SIG-M5 treated with dmso at 0.1 percent for 504 hours (cell line): ENCODE measurements around the gene PTPN3.
A peak's percentile ranks its signal among the peaks of the same experiment; 100 is the strongest.

Source experiments
- DNase-seq: peaks from one replicate; lab custom pipeline; 2025; ENCODE audit not compliant: unreplicated experiment; lab: John Stamatoyannopoulos, UW

The PTPN3 gene

GRCh38 chr9:109507421-109507838, 9.3 kb upstream of the PTPN3 start:
- DNase-seq: peak; percentile 24

- peak; percentile 32 for DNase-seq
Observed at GRCh38 chr9:109506097-109506712, 8.1 kb upstream of the PTPN3 start.

GRCh38 chr9:109504689-109505088, 6.6 kb upstream of the PTPN3 start:
- DNase-seq: no peak

GRCh38 chr9:109500421-109500974, 2.4 kb upstream of the PTPN3 start:
- no peak for DNase-seq

GRCh38 chr9:109499631-109500410, 1.7 kb upstream of the PTPN3 start:
- no peak for DNase-seq

GRCh38 chr9:109499093-109499630, 1.1 kb upstream of the PTPN3 start:
- no peak for DNase-seq

GRCh38 chr9:109497226-109498153, 617 bp downstream of the PTPN3 start:
- DNase-seq: no peak

GRCh38 chr9:109496841-109497225, 1.3 kb downstream of the PTPN3 start:
- DNase-seq: no peak

- DNase-seq: no peak
Observed at GRCh38 chr9:109496218-109496617, 1.9 kb downstream of the PTPN3 start.

GRCh38 chr9:109493648-109494047, 4.5 kb downstream of the PTPN3 start:
- DNase-seq: no peak

- no peak for DNase-seq
Observed at GRCh38 chr9:109491590-109491989, 6.5 kb downstream of the PTPN3 start.

GRCh38 chr9:109488791-109489492, 9.2 kb downstream of the PTPN3 start:
- DNase-seq: no peak

GRCh38 chr9:109488351-109488750, 9.8 kb downstream of the PTPN3 start:
- DNase-seq: no peak

- no peak for DNase-seq
Observed at GRCh38 chr9:109487247-109487646, 10.9 kb downstream of the PTPN3 start.

- no peak for DNase-seq
Observed at GRCh38 chr9:109483744-109484429, 14.2 kb downstream of the PTPN3 start.

- no peak for DNase-seq
Observed at GRCh38 chr9:109482391-109482916, 15.7 kb downstream of the PTPN3 start.

- DNase-seq: no peak
Observed at GRCh38 chr9:109481856-109482255, 16.3 kb downstream of the PTPN3 start.

GRCh38 chr9:109479822-109480221, 18.3 kb downstream of the PTPN3 start:
- no peak for DNase-seq

GRCh38 chr9:109478665-109479380, 19.3 kb downstream of the PTPN3 start:
- no peak for DNase-seq
